Brain microvascular endothelial cell (primary cell): ENCODE data around the gene PIK3AP1.

Experiments
- DNase-seq: peaks from one replicate; pipeline ENCODE4 v3.0.0-alpha.2; 2020
- H3K27ac ChIP-seq: fragments of 250-450 bp; sonication (Bioruptor Pico); 2 replicates; pipeline ENCODE4 v1.5.1; 2020; ENCODE audit warnings: mild to moderate bottlenecking, moderate library complexity
- H3K27me3 ChIP-seq: fragments of 250-450 bp; sonication (Bioruptor Pico); replicated peaks from 2 replicates; pipeline ENCODE4 v1.5.1; 2020; ENCODE audit warnings: mild to moderate bottlenecking
- H3K36me3 ChIP-seq: fragments of 250-450 bp; sonication (Bioruptor Pico); replicated peaks from 2 replicates; pipeline ENCODE4 v1.5.1; 2020; ENCODE audit warnings: mild to moderate bottlenecking
- H3K4me3 ChIP-seq: 2 replicates; pipeline ENCODE4 v1.5.1; 2011; ENCODE audit warnings: low read depth, mild to moderate bottlenecking, control low read depth, low read length, moderate library complexity
- in situ Hi-C: cut with HindIII; loops from 2 replicates; pipeline ENCODE4 v1.10.0; 2017; ENCODE audit warnings: low sequenced_read_pairs, low pct_ligation_motif_present
- TF ChIP-seq, protein P1 (sequence below): IDR thresholded peaks from 2 replicates; pipeline ENCODE4 v1.5.1; 2011; ENCODE audit warnings: low read depth, mild to moderate bottlenecking, moderate library complexity, low read length, control low read depth, inconsistent platforms; ENCODE audit errors: missing control alignments

PIK3AP1 gene

DNA sequence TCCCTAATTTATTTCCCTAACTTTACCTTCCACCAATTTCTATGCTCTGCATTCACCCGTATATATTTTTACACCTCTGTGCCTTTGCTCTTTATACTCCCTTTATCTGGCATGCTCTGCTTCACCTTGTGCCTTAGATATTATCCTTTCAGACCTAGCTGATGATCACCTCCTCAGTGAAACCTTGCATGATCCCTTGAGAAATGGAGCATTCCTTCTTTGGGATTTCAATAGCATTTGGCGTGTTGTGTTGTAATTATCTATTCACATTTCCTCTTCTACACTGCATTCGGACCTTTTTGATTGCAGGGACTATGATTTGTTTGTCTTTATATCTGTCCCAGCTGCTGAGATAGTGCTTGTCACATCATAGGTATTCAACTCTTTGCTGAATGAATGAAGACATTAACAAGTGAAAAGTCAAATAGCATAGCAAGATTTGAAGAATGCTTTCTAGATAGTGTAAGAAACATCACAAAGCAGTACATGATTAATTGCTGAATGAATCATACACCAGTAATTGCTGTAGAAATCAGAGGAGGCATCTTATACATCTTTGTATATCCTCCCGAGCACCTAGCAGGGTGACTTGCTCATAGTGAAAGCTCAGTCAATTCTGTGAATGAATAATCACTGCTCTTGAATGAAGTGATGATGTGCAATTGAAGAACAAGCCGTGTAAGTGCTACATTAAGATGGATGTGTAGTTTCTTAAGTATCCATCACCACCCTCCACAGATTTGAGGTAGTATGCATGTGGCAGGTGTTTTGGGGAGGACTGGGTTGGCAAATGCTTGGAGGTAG is 131.5 kb downstream of the PIK3AP1 start:
- H3K27ac ChIP-seq, result no peak overlapping the region
- no peak for DNase-seq
- H3K4me3 ChIP-seq, result no peak overlapping the region

DNA sequence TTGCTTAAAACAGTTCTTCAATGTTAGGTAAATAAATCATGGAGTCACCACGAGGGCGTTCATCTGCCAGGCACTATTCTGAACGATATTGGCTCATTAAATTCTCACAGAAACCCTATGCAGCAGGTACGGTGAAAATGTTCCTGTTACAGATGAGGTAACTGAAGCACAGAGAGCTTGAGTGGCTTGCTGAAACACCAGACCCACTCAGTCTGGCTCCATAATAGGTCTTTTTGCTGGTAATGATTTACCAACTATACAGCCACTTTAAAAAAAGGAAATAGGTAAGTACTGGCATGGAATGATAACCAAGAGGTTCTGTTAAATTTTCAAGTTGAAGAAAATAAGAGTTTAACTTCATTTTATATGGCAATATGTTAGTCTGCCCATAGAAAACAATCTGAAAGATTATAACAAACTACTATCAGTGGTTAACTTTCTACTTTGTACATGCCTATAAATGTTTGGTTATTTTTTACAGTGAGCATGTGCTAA is 132.2 kb downstream of the PIK3AP1 start:
- Histone ChIP-seq H3K27me3 (no peaks in the 10 kb centered on the region), H3K36me3 (no peaks in the 10 kb centered on the region), H3K4me3 (no peak overlapping the region), H3K27ac (no peak overlapping the region)
- TF ChIP-seq, protein P1, sequence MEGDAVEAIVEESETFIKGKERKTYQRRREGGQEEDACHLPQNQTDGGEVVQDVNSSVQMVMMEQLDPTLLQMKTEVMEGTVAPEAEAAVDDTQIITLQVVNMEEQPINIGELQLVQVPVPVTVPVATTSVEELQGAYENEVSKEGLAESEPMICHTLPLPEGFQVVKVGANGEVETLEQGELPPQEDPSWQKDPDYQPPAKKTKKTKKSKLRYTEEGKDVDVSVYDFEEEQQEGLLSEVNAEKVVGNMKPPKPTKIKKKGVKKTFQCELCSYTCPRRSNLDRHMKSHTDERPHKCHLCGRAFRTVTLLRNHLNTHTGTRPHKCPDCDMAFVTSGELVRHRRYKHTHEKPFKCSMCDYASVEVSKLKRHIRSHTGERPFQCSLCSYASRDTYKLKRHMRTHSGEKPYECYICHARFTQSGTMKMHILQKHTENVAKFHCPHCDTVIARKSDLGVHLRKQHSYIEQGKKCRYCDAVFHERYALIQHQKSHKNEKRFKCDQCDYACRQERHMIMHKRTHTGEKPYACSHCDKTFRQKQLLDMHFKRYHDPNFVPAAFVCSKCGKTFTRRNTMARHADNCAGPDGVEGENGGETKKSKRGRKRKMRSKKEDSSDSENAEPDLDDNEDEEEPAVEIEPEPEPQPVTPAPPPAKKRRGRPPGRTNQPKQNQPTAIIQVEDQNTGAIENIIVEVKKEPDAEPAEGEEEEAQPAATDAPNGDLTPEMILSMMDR, result no peak
- no peak for DNase-seq
- in situ Hi-C loops, result no loop called here

More for the DNA sequence above, 131.5 kb downstream of the PIK3AP1 start:
- in situ Hi-C loops, result no loop called here
- TF ChIP-seq, protein P1, result no peak
- H3K27me3 ChIP-seq, result no peaks in the 10 kb centered on the region
- H3K36me3 ChIP-seq, result no peaks in the 10 kb centered on the region

DNA sequence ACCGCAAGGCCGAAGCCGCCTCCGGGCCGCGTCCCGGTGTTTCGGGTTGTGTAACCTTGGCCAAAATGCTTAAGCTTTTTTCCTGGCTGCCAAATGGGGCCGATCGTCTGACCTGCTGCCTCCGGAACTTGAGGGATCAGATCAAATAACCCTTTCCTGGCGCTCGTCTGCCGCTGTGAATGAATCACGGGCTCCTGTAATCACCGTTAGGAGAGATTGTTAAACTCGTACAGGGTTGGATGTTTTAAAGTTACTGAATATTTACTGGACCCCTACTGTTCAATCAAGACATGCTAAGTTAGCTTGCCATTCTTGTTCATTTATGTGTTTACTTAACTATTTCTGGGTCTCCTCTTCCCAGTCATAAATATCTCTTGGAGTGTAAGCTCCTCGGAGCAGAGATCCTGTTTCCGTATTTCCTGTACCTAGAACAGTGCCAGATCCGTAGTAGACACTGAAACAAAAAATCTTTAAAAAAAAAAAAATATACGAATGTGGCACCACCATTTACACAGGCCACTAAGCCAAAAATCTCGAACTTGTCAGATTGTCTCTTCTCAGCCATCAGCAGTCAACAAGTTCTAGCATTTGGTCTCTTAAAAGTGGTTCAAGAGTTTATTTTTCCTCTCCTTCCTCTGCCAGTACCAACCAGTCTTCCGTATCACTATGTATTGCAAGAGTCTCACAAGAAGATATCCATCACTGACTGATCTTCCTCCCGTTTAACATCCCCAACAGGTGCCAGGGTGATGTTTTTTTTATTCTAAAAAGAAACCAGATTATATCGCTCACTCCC is 132.9 kb downstream of the PIK3AP1 start:
- in situ Hi-C loops, result no loop called here
- Histone ChIP-seq H3K36me3 (no peaks in the 10 kb centered on the region), H3K27ac (peak overlapping the region; percentile 87), H3K4me3 (peak overlapping the region; percentile 90), H3K27me3 (no peaks in the 10 kb centered on the region)
- DNase-seq, result peak; percentile 68
- TF ChIP-seq, protein P1, result no peak

DNA sequence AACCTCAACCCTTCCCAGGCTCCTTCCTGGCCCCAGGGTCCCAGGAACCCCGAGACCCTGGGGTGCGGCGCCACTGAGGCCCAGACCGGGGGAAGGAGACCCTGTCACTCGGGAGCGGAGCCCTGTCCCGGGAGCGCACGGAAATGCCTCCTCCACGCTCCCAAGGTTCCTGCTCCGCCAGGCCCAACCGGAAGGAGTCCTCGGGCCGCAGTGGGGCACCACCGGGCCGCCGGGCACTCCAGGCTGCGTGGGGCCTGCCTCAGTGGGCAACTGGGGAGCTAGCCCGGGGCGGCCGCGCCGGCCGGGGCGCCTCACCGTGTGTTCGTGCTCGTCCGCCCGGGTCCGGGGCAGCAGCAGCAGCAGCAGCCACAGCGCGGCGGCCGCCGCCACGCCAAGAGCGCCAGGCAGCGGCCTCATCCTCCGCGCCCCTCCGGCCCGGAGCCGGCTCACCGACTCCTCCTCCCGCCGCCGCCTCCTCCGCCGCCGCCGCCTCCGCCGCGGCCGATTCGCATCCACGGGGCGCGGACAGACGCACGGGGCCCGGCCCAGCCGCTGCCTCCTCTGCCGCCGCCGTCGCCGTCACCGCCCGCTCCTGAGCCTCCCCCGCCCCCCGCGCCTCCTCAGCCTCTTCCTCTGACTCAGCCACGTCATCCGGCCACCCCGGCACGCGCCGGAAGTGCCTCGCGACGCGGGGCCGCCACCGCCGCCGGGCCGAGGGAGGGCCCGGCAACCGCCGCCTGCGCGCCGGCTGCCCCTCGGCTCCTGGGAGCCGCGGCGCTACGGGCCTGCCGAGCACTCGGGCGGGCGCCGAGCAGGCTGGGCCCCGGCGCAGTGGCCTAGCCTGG is 133.7 kb downstream of the PIK3AP1 start, which contains the start of gene TM9SF3:
Gene TM9SF3, minus strand, starts transcription at position 594 of the 845 bp plus-strand sequence. Its CDS starts 177 bp downstream, at position 417.
- H3K36me3 ChIP-seq, result no peaks in the 10 kb centered on the region
- H3K27ac ChIP-seq, result peak within 1 kb of the TSS; percentile 87
- peak within 1 kb of the TSS; percentile 90 for H3K4me3 ChIP-seq
- TF ChIP-seq, protein P1, result peak; percentile 10
- DNase-seq, result peak; percentile 74
- in situ Hi-C loops, result no loop called here
- no peaks in the 10 kb centered on the region for H3K27me3 ChIP-seq

DNA sequence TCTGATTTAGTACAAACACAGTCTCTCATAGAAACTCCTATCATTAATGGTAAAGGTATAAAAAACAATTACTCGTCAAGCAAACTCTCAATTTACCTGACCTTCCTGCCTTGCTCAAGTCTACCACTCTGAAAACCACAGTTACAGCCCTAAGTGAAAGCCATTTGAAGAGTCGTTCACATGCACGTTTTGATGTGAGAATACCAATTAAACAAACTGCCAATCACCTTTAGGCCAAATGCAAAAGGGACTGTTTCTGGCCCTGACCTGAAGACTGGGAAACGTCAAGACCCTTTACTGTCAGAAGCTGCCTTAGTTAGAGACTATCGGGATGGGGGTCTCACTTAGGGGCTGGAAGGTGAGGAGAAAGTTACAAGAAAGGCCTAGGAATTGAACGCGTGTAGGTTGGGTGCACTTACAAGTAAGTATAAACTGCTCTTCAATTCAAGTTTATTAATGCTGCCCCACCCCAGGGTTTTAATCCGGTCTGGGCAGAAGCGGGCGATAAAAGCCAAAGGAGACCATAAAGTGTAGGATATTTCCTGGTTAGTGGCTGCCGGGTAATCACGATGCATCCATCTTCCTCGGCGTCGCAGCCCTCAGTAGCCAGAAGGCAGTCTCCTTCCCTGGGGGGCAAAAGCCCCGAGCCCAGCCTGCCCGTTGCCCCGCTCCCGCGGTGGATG is 134.4 kb downstream of the PIK3AP1 start:
- H3K27ac ChIP-seq, result peak overlapping the region; percentile 87
- no peaks in the 10 kb centered on the region for H3K36me3 ChIP-seq
- no peaks in the 10 kb centered on the region for H3K27me3 ChIP-seq
- in situ Hi-C loops, result no loop called here
- TF ChIP-seq, protein P1, result no peak
- peak overlapping the region; percentile 90 for H3K4me3 ChIP-seq
- DNase-seq, result no peak
